Suprapubic skin (tissue), 4 donors: ENCODE data around the gene HMG20B. TPM values are rescaled to one million over a fixed set of nuclear protein-coding genes. Genes with fewer than 3 reads are reported as not detected.

Experiments used
- DNase-seq, 2 donors: peaks; one replicate each; pipeline ENCODE4 v3.0.0-alpha.2; 2019; ENCODE audit warnings: low spot score in 2 of 2
- H3K27ac ChIP-seq: fragments of 200-600 bp; sonication (generic); one replicate; pipeline ENCODE4 v1.5.1; 2019
- H3K27me3 ChIP-seq: fragments of 200-600 bp; sonication (generic); one replicate; pipeline ENCODE4 v1.5.1; 2019
- H3K36me3 ChIP-seq: fragments of 200-600 bp; sonication (generic); one replicate; pipeline ENCODE4 v1.5.1; 2019
- H3K4me1 ChIP-seq: fragments of 200-600 bp; sonication (generic); one replicate; pipeline ENCODE4 v1.5.1; 2019
- H3K4me3 ChIP-seq: fragments of 200-600 bp; sonication (generic); one replicate; pipeline ENCODE4 v1.5.1; 2019; ENCODE audit warnings: mild to moderate bottlenecking
- H3K9me3 ChIP-seq: fragments of 200-600 bp; sonication (generic); one replicate; pipeline ENCODE4 v1.5.1; 2019
- CTCF ChIP-seq, 2 donors: fragments of 200-600 bp in 1 of 2; fragments of 450-650 bp in 1 of 2; sonication (generic) in 1 of 2; IDR thresholded peaks; one replicate each; pipeline ENCODE4 v1.5.1; 2016 to 2019; ENCODE audit warnings: antibody characterized with exemption in 2 of 2, mild to moderate bottlenecking in 1 of 2, moderate library complexity in 1 of 2
- EP300 ChIP-seq: sonication (generic); formaldehyde crosslinking; IDR thresholded peaks from one replicate; pipeline ENCODE4 v1.6.1; 2017; ENCODE audit warnings: antibody characterized with exemption
- POLR2A ChIP-seq, 2 donors: fragments of 450-650 bp; IDR thresholded peaks; one replicate each; pipeline ENCODE4 v1.6.1; 2017; ENCODE audit warnings: antibody characterized with exemption in 2 of 2, mild to moderate bottlenecking in 2 of 2, moderate library complexity in 2 of 2
- POLR2AphosphoS5 ChIP-seq, 3 donors: sonication (generic); formaldehyde crosslinking; IDR thresholded peaks; one replicate each; pipeline ENCODE4 v1.6.1; 2017; ENCODE audit warnings: antibody characterized with exemption in 3 of 3
- WGBS: methylation state at CpG from one replicate; pipeline ENCODE4 v1.1.5; 2018; 5-methylcytosine and 5-hydroxymethylcytosine counted together
- total RNA-seq, 4 donors: library from RNA; depleted of rRNA; stranded (reverse); fragments of >200 nt; gene quantifications; one replicate each; pipeline ENCODE4 v1.1.0, GENCODE V29; 2016

The HMG20B gene
- total RNA-seq, 4 donors from 2014 or later: 87.9 to 135 (median 118) TPM

GRCh38 chr19:3530389-3530788 lies 42.4 kb upstream of the HMG20B start:
- Histone ChIP-seq H3K4me3 (no peak overlapping the region), H3K27me3 (no peaks in the 10 kb centered on the region), H3K27ac (no peak overlapping the region), H3K9me3 (no peaks in the 10 kb centered on the region), H3K36me3 (peaks cover 81% of the 10 kb centered on the region), H3K4me1 (no peaks in the 10 kb centered on the region)
- WGBS: 95% methylated on average over 12 of the region's 12 CpGs
- DNase-seq: no peak
- no peak for TF ChIP-seq EP300
- no peak for TF ChIP-seq POLR2AphosphoS5 (IDR thresholded peaks at IDR 0.05)
- TF ChIP-seq POLR2A (IDR thresholded peaks at IDR 0.05): no peak
- TF ChIP-seq CTCF (IDR thresholded peaks at IDR 0.05): no peak

DNA sequence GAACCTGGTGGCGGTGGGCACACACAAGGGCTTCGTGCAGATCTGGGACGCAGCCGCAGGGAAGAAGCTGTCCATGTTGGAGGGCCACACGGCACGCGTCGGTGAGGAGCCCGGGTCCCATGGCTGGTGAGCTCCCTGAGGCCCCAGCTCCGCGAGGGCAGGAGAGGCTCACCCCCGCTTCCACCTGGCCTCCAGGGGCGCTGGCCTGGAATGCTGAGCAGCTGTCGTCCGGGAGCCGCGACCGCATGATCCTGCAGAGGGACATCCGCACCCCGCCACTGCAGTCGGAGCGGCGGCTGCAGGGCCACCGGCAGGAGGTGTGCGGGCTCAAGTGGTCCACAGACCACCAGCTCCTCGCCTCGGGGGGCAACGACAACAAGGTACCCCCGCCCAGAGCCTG lies 41.0 kb upstream of the HMG20B start:
- H3K9me3 ChIP-seq: no peaks in the 10 kb centered on the region
- no peak overlapping the region for H3K27ac ChIP-seq
- H3K4me3 ChIP-seq: no peak overlapping the region
- H3K27me3 ChIP-seq: no peaks in the 10 kb centered on the region
- H3K4me1 ChIP-seq: peaks cover 13% of the 10 kb centered on the region
- DNase-seq: no peak
- no CpG with 5 or more reads among the region's 29 CpGs for WGBS
- TF ChIP-seq POLR2A (IDR thresholded peaks at IDR 0.05) (no peak), CTCF (IDR thresholded peaks at IDR 0.05) (no peak), EP300 (no peak), POLR2AphosphoS5 (IDR thresholded peaks at IDR 0.05) (no peak)
- H3K36me3 ChIP-seq: peaks cover 77% of the 10 kb centered on the region

DNA sequence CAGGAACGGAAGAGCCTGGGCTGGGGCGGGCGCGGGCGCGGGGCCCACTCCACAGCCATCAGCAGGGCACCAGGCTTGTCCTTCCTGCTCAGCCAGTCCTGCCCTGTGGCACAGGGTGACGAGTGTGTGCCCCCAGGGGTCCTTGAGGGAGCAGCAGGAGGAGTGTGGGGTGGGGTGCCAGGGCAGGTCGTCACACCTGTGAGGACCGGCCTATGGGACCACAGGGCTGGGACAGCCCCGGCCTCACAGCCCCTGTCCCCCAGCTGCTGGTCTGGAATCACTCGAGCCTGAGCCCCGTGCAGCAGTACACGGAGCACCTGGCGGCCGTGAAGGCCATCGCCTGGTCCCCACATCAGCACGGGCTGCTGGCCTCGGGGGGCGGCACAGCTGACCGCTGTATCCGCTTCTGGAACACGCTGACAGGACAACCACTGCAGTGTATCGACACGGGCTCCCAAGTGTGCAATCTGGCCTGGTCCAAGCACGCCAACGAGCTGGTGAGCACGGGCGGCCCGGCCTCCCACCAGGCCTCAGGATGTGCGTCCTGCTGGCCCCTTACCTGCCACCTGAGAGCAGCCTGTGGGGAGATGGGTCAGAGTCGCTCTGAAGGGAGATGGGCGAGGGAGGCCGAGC lies 40.5 kb upstream of the HMG20B start:
- Histone ChIP-seq H3K27me3 (no peaks in the 10 kb centered on the region), H3K36me3 (peaks cover 71% of the 10 kb centered on the region), H3K4me1 (peaks cover 19% of the 10 kb centered on the region), H3K4me3 (no peak overlapping the region), H3K9me3 (no peaks in the 10 kb centered on the region), H3K27ac (no peak overlapping the region)
- no peak for DNase-seq
- no peak for TF ChIP-seq EP300
- no peak for TF ChIP-seq CTCF (IDR thresholded peaks at IDR 0.05)
- TF ChIP-seq POLR2A (IDR thresholded peaks at IDR 0.05): no peak
- no peak for TF ChIP-seq POLR2AphosphoS5 (IDR thresholded peaks at IDR 0.05)
- WGBS: 92% methylated on average over 2 of the region's 33 CpGs

DNA sequence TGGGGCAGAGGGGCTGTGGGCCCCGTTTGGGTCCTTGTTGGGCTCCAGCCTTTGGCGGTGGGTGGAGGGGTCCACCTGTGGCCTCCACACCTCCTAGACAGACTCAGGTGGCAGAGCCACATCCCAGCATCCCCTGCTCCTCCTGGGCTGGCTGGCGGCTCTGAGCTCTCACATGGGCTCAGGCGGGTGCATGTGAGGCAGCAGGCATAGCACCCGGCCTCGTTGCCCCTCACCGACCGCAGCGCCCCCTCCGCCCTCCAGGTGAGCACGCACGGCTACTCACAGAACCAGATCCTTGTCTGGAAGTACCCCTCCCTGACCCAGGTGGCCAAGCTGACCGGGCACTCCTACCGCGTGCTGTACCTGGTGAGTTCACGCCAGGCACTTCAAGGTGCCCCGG lies 39.7 kb upstream of the HMG20B start:
- peaks cover 64% of the 10 kb centered on the region for H3K36me3 ChIP-seq
- 65% methylated on average over 4 of the region's 17 CpGs for WGBS

GRCh38 chr19:3533563-3534216 lies 39.1 kb upstream of the HMG20B start:
- DNase-seq: no peak
- Histone ChIP-seq H3K36me3 (peaks cover 66% of the 10 kb centered on the region), H3K27me3 (no peaks in the 10 kb centered on the region), H3K27ac (no peak overlapping the region), H3K4me3 (no peak overlapping the region), H3K9me3 (no peaks in the 10 kb centered on the region), H3K4me1 (peaks cover 24% of the 10 kb centered on the region)
- 85% methylated on average over 10 of the region's 12 CpGs for WGBS
- TF ChIP-seq POLR2AphosphoS5 (IDR thresholded peaks at IDR 0.05) (no peak), CTCF (IDR thresholded peaks at IDR 0.05) (no peak), POLR2A (IDR thresholded peaks at IDR 0.05) (no peak), EP300 (no peak)

More for the DNA sequence above, 39.7 kb upstream of the HMG20B start:
- peaks cover 23% of the 10 kb centered on the region for H3K4me1 ChIP-seq
- TF ChIP-seq EP300 (no peak), POLR2AphosphoS5 (IDR thresholded peaks at IDR 0.05) (no peak)
- H3K27ac ChIP-seq: no peak overlapping the region
- no peak overlapping the region for H3K4me3 ChIP-seq
- no peaks in the 10 kb centered on the region for H3K27me3 ChIP-seq
- DNase-seq: no peak
- no peaks in the 10 kb centered on the region for H3K9me3 ChIP-seq
